NCI-H2107 treated with DMSO at 0.1 percent for 48 hours (cell line): ENCODE measurements around the gene HOXA3.

Experiments used
- DNase-seq: peaks from one replicate; lab custom pipeline; 2025; ENCODE audit not compliant: unreplicated experiment; lab: John Stamatoyannopoulos, UW

Gene HOXA3

DNA sequence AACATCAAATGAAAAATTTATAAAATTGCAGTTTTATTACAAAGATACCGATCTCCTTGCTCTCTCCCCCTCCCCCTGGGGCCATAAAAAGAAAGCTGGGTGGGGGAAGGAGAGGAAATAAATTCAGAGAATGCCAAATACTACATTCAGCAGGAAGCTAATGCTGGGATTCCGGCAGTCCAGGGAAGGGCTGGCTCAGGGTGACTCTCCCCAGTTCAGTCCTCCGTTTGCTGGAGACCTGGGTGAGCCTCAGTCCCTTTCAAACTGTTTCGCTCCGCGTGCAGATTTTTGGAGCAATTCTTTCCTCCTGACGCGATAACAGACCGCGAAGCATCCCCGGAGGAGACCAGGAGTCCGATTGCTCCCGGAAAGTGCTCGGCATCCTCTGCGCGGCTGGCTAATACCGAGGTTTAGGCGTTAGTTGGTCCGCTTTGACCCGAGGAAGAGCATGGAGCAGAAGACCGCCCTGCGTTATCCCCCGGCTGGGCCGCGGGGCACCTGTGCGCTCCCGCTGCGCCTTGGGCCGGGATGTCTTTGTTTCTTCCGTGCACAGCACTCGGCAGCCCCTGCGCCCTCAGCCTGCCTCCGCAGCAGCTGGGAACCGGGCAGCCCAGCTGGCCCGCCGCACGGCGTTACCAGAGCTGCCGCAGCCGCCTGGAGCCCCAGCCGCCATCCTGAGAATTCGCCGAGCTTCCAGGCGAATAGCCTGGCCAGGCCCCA, 46.0 kb downstream of the HOXA3 start:
- DNase-seq: peak; percentile 9

GRCh38 chr7:27105301-27106031, 46.9 kb downstream of the HOXA3 start:
- DNase-seq: no peak

- no peak for DNase-seq
These were observed 47.9 kb downstream of the HOXA3 start for GRCh38 chr7:27104341-27105058.

DNA sequence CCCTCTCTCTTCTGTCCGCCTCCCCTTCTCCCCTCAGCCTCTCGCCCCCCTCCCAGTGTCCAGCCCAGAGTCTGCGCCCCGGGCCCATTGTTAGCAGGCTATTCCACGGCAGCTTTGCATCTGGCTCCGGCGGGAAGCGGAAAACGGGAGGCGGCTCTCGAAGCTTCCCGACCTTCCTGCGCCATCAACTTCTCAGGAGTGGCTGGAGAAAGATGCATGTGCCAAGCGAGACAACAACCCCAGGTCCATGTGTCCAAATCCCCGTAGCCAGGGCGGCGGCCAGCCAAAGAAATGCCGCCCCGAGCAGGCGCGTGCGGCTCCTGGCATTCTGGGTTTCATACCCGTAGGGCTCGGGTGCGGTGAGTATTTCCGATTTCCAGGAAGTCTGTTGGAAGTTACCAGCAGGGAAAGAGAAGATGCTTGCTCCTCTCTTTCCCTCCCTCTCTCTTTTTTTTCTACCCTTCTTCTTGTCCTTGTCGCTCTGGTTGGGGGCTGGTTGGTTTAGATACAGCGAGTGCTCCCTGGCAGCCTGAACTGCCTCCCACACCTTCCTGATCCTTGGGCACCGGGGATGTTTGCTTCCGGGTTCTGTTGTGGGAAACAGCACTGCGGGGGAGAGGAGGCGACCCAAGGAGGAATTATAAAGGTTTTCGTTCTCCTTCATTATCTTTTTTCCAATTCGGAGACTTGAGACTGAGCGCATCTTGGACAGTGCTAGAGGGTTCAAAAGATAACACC, 48.7 kb downstream of the HOXA3 start:
- no peak for DNase-seq

DNA sequence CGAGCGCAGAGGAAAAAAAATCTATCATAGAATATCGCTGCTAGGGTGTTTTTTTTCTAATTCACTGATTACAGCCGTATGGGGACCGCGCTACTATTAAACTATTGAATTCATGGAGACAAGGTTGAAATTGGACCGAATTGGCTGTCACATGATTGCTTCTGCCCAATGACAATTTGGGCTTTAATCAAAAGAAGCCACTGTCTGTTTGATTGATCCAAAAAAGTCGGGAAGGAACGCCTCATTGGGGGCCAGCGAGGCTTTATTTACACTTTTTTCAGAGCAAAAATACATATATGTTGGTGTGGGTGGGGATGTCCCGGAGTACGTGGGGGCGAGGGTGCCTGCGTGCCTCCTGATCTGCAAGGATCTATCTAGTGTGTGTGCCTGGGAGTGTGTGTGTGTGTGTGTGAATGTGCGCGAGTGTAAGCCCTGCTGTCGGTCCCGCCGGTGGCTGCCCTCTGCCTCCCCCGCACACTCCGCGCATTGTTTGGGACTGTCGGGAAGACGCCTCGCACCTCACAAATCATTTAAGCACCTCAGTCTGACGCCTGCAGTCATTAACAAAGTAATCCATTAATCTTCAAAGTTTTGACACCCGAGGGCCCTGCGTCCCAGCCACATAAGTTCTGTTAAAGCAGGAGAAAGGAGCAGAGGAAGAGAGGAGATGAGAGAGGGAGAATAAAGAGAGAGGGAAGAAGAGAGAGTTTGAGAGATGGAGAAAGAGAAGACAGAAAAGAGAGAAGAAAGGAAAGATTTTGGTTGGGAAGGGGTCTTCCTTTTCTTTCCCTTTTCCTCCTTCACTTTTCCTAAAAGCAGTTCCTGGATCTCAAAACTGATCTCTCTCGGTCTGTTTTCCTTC, 49.6 kb downstream of the HOXA3 start, which contains the start of gene HOXA2:
Gene HOXA2, minus strand, starts transcription at position 103 of the 862 bp plus-strand sequence. CDS start 183 bp downstream, outside the sequence.
- DNase-seq: no peak

DNA sequence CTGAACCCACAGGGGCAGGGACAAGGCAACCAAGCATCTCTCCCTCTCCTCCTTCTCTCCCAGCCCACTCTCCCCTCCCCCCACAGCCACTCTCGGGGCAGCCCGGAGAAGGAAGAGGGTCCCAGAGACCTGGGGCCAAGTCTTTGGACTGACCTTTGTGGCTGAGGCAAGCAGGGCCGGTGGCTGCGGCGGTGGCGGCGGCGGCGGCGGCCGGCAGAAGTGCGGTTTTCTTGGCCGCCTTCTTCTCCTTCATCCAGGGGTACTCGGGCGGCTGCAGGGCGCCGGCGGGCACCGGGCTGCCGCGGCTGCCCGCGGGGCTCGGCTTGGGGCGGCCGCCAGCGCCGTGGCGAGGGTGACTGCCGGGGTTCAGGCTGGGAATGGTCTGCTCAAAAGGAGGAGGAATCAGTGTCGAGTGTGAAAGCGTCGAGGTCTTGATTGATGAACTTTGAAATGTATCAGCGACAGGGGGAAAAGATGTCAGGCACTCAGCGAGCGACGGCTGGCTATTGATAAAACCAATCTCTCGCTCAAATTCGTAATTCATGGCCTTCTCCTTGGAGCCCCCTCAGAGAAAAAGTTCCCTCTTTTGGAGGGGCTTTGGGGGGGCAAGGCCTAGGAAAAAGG, 50.3 kb downstream of the HOXA3 start:
- no peak for DNase-seq

DNA sequence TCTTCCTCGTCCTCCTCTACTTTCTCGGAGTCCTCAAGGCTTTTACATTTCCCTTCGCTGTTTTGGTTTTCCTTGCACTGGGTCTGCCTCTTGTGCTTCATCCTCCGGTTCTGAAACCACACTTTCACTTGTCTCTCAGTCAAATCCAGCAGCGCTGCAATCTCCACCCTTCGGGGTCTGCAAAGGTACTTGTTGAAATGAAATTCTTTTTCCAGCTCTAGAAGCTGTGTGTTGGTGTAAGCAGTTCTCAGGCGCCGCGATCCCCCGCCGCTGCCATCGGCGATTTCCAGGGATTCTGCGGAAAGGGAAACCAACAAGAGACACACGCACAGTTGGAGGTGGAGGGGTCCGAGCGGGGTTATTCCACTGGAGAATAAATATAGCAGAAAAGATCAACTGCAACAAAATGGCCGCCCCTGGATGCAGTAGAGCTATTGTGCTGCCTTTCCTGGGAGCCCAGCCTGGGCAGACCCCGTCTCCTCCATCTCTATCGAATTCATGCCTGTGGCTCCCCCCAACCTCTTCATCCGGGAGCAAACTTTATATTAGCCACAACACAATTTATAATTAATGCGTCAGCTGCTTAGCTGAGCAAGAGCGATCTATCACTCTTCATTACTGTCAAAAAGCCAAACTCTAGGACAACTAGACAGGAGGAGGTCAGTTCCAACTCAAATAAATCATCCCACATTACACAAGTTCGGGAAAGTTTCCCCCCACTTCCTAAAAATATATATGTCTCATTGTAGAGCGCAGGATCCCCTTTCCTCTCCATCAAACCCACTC, 51.0 kb downstream of the HOXA3 start:
- DNase-seq: no peak

DNA sequence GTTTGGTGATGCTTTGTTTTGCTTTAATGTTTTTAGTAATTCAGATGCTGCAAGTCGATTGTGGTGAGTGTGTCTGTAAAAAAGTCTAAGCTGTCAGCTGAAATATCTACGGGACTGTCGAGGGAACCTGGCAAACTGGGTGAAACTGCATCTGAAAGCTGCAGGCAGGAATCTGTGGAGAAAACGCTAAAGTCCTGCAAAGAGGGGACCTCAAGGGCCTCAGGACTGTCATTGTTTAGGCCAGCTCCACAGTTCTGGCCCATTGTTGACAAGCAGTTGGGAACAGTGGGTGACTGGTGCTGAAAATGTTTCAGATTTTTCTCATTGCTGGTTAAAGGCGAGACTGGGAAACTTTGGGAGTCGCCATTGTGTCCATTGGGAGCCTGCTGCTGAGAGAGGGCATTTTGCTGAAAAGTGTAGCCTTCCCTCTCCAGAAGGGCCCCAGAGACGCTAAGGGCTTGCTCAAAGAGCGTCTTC, 51.7 kb downstream of the HOXA3 start:
- DNase-seq: no peak

DNA sequence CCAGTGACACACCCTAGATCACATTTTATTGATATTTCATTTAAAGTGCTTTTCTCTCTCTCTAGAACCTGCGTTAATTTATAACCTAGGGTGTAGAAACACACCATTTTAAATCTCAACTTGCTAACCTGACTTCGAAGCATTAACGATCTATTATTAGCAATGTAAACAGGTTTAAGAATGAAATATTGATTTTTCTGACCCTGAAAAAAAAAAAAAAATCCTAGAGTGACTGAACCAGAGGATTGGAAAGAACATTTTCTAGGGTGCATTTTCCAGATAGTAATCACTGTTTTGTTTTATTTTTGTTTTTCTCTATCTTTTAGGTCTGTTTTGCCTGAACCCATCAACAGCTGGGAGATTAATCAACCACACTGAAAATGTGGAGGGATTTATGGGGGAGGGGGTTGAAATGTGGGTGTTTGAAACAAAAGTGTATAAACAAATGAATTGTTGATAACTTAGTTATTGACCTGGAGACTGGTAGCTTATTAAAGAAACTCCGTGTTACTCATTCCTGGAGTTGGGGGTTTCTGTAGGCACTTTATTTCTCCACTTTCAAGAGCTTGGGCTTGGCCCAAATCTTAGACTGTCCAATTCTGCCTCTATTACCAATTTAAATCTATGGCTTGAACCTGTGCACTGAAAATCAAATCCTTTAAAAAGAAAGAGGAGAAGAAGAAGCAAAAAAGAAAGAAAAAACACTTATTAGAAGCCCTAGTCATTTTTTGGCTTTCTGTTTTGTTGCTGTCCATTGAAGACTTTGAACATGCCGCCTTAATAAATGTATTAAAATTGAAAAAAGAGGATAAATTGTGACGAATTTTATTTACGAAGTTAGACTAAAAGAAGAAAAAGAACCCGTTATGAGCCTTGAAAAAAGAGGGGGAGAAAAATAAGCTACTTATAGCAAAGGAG, 52.7 kb downstream of the HOXA3 start:
- no peak for DNase-seq

DNA sequence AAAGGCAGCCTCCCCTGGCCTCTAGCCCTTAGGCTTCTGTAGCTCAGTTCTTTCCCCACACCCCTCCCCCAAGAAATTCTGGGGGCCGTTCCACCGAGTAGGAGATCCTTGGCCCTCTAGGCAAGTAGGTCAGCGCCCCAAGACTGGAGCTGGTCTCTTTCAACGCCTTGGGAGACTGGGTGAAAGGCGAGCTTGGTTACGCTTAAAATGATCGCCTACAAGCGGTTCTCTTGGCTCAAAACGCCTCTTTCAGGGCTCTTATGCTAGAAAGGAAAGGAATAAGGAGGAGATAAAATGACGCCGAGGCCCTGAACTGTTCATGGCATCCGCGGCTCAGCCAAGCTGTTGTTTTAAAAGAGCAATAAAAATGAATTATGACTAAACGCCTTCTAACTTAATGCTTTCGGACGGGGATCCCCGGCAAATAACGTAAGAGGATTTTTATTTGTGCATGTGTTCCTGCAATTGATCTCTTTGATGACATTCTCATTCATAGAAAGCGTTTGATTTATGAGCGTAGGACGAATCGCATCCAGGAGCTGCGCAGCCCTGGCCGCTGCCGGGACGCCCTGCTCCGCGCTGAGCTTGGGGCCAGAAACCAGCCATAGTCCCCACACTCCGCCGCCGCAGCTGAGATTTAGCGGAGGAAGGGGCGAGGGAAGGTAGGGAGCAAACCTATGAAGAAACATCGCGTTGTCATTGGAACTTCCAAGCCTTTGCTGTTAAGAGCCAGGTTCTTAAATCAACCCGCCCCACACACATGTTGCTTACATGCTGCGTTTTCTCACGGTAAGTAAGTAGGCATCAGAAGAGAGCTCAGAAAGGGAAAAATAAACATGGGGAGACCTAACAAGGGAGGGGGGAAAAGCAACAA, 53.6 kb downstream of the HOXA3 start:
- DNase-seq: no peak

DNA sequence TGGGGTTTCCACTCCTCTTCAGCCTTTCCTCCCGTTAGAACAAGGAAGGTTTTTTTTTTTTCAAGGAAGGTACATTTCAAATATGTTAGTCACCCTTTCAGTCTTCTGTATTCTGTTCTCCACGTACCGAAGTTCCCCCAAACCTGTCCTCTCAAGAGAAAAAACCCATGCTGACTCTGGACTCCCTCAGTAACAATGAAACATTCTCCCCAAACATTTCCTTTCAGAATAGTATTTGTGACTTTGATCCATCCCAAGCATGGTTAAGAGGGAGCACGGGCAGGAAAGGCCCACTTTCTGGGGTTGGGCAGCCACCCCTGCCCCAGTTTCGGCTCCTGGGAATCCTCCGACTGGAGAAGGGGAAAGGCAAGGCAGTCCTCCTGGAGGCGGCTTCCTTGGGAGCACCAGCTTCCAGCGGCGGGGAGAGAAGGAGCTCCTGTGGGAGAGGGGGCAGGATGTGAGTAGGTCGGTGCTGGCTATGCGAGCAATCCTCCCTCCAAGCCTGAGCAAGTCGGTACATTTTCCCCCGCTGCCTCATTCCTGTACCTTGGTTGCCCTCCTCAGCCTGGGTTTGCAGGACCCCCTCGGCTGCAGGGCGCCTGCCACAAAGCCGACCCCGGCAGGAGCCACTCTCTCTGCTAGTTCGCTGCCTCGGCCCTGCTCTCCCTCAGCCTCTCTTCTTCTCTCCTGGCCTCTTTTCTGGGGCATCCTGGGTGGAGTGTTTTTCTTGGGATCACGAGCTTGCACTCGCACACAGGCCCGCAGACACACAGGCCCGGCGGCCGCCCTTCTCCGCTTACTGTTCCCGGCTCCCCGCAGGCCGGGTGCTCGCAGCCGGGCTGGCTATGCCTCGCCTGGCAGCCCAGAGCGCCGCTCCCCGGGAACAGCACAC, 54.5 kb downstream of the HOXA3 start:
- no peak for DNase-seq

- no peak for DNase-seq
These were observed 55.4 kb downstream of the HOXA3 start for GRCh38 chr7:27096768-27097514.

GRCh38 chr7:27095897-27096767, 56.3 kb downstream of the HOXA3 start, which contains the start of gene HOXA1:
TSS of gene HOXA1 (minus strand) at chr7:27096000. CDS start at chr7:27095912, 88 bp downstream.
- DNase-seq: peak; percentile 75
